HepG2 (cell line): Measurements from ENCODE around the gene PDSS2. TPM values are rescaled to one million over a fixed set of nuclear protein-coding genes. Genes with fewer than 3 reads are reported as not detected.
A peak's percentile ranks its signal among the peaks of the same experiment; 100 is the strongest.

Experiments used
- ATAC-seq: fragments of 200-7000 bp; cut with Tn5 transposase; 3 replicates; pipeline ENCODE4 v1.9.1; 2020; ENCODE audit warnings: mild to moderate bottlenecking, moderate library complexity
- BruUV-seq: library from RNA; stranded (reverse); fragments of 400-500 nt; replicated peaks from 2 replicates; lab custom pipeline; 2021; lab: Mats Ljungman, UMichigan
- CTCF ChIA-PET: fragments of 300-600 bp; formaldehyde crosslinking; extraction: SDS; loops from one replicate; lab custom pipeline; 2021; ENCODE audit warnings: low total read pairs, inconsistent platforms, low intra/inter-chr PET ratio; lab: Yijun Ruan, JAX
- POLR2A ChIA-PET: fragments of 350-600 bp; sonication (Branson Sonifier 250); formaldehyde crosslinking; loops from one replicate; lab custom pipeline; 2020; ENCODE audit warnings: antibody characterized with exemption, inconsistent platforms; lab: Yijun Ruan, JAX
- DNase-seq: peaks from one replicate; pipeline ENCODE4 v3.0.0-alpha.2; 2015; ENCODE audit warnings: low spot score
- FAIRE-seq: peaks from 3 replicates; lab custom pipeline; 2011; peaks lifted over from hg19 to GRCh38; lab: Jason Lieb, UNC
- H2AFZ ChIP-seq: one replicate; pipeline ENCODE4 v1.6.1; 2011; ENCODE audit warnings: low read length, inconsistent platforms
- H3K27ac ChIP-seq: fragments of 300-600 bp; 3 replicates; pipeline ENCODE4 v1.8.0; 2011; ENCODE audit warnings: mixed run types, mild to moderate bottlenecking, mixed read lengths, low read length, inconsistent platforms; ENCODE audit not compliant: insufficient read depth; ENCODE audit errors: extremely low read length
- H3K27me3 ChIP-seq, 2 experiments: fragments of 200-600 bp in 1 of 2; 2 replicates in 1 of 2; 3 replicates in 1 of 2; pipeline versions ENCODE4 v1.6.0 to v1.8.0; 2011; ENCODE audit warnings: low read length in 2 of 2, mild to moderate bottlenecking in 2 of 2, moderate library complexity in 2 of 2, inconsistent platforms in 1 of 2; ENCODE audit not compliant: insufficient read depth in 2 of 2, control insufficient read depth in 1 of 2
- H3K36me3 ChIP-seq, 2 experiments: fragments of 200-600 bp in 1 of 2; replicated peaks in 1 of 2; 2 replicates in 1 of 2; 3 replicates in 1 of 2; pipeline versions ENCODE4 v1.5.1 to v1.8.0; 2011; ENCODE audit warnings: low read length in 2 of 2, inconsistent platforms in 1 of 2; ENCODE audit not compliant: insufficient read depth in 2 of 2, control insufficient read depth in 1 of 2
- H3K4me1 ChIP-seq: 2 replicates; pipeline ENCODE4 v1.5.1; 2012; ENCODE audit warnings: low read length, inconsistent platforms; ENCODE audit not compliant: insufficient read depth
- H3K4me2 ChIP-seq: 2 replicates; pipeline ENCODE4 v1.6.0; 2011; ENCODE audit warnings: low read depth, low read length, inconsistent platforms
- H3K4me3 ChIP-seq, 3 experiments: fragments of 200-600 bp in 1 of 3; sonication (generic), shearing (Covaris generic) in 1 of 3; replicated peaks in 1 of 3; 2 replicates each; pipeline ENCODE4 v1.5.1; 2011 to 2016; ENCODE audit warnings: low read length in 3 of 3, inconsistent platforms in 2 of 3, low read depth in 2 of 3, mild to moderate bottlenecking in 2 of 3, control low read depth in 1 of 3, mixed read lengths in 1 of 3; ENCODE audit not compliant: insufficient read depth in 1 of 3
- H3K79me2 ChIP-seq: one replicate; pipeline ENCODE4 v1.6.1; 2011; ENCODE audit warnings: low read length, inconsistent platforms; ENCODE audit not compliant: insufficient read depth
- H3K9ac ChIP-seq: 2 replicates; pipeline ENCODE4 v1.6.0; 2011; ENCODE audit warnings: mild to moderate bottlenecking, low read depth, low read length, inconsistent platforms; ENCODE audit not compliant: insufficient read depth
- H3K9me3 ChIP-seq: 2 replicates; pipeline ENCODE4 v1.5.1; 2012; ENCODE audit warnings: mild to moderate bottlenecking, low read length
- H4K20me1 ChIP-seq: 2 replicates; pipeline ENCODE4 v1.6.0; 2011; ENCODE audit warnings: inconsistent platforms, mild to moderate bottlenecking, low read length, moderate library complexity; ENCODE audit not compliant: insufficient read depth
- CBX5 ChIP-seq: sonication (generic); formaldehyde crosslinking; IDR thresholded peaks from 2 replicates; pipeline ENCODE4 v1.4.0; 2020; ENCODE audit warnings: missing genetic modification reagents, borderline replicate concordance
- CTCF ChIP-seq: sonication (generic); formaldehyde crosslinking; IDR thresholded peaks from 2 replicates; pipeline ENCODE4 v1.5.0; 2020; ENCODE audit warnings: mild to moderate bottlenecking, missing genetic modification reagents, moderate library complexity
- NBN ChIP-seq: fragments of 450-650 bp; conservative IDR thresholded peaks from 2 replicates; pipeline ENCODE4 v1.6.1; 2017
- NKX3-1 ChIP-seq: sonication (generic); formaldehyde crosslinking; IDR thresholded peaks from 2 replicates; pipeline ENCODE4 v1.5.0; 2020; ENCODE audit warnings: missing genetic modification reagents
- PHB2 ChIP-seq: fragments of 450-650 bp; IDR thresholded peaks from 2 replicates; pipeline ENCODE4 v1.6.1; 2018; ENCODE audit not compliant: partially characterized antibody
- PHF8 ChIP-seq: sonication (generic); formaldehyde crosslinking; IDR thresholded peaks from 2 replicates; pipeline ENCODE4 v1.5.0; 2020; ENCODE audit warnings: missing genetic modification reagents
- RNF219 ChIP-seq: sonication (generic); formaldehyde crosslinking; IDR thresholded peaks from 2 replicates; pipeline ENCODE4 v1.5.0; 2020; ENCODE audit warnings: mild to moderate bottlenecking, missing genetic modification reagents
- SCMH1 ChIP-seq: sonication (generic); formaldehyde crosslinking; IDR thresholded peaks from 2 replicates; pipeline ENCODE4 v1.9.0; 2021; ENCODE audit warnings: missing genetic modification reagents, mild to moderate bottlenecking, borderline replicate concordance
- TRAFD1 ChIP-seq: sonication (generic); formaldehyde crosslinking; IDR thresholded peaks from 2 replicates; pipeline ENCODE4 v1.5.1; 2020; ENCODE audit warnings: missing genetic modification reagents, mild to moderate bottlenecking, borderline replicate concordance
- ZNF337 ChIP-seq: sonication (generic); formaldehyde crosslinking; IDR thresholded peaks from 2 replicates; pipeline ENCODE4 v1.5.1; 2020; ENCODE audit warnings: missing genetic modification reagents, low read depth, mild to moderate bottlenecking, borderline replicate concordance
- ZNF431 ChIP-seq: sonication (generic); formaldehyde crosslinking; IDR thresholded peaks from 2 replicates; pipeline ENCODE4 v1.9.0; 2022; ENCODE audit warnings: missing genetic modification reagents, low read depth, mild to moderate bottlenecking, borderline replicate concordance
- ZNF598 ChIP-seq: sonication (generic); formaldehyde crosslinking; IDR thresholded peaks from 2 replicates; pipeline ENCODE4 v1.5.1; 2020; ENCODE audit warnings: mild to moderate bottlenecking, missing genetic modification reagents, borderline replicate concordance
- ZNF720 ChIP-seq: sonication (generic); formaldehyde crosslinking; IDR thresholded peaks from 2 replicates; pipeline ENCODE4 v1.4.0; 2020; ENCODE audit warnings: missing genetic modification reagents
- ZUFSP ChIP-seq: sonication (generic); formaldehyde crosslinking; IDR thresholded peaks from 2 replicates; pipeline ENCODE4 v1.9.0; 2021; ENCODE audit warnings: missing genetic modification reagents, mild to moderate bottlenecking, borderline replicate concordance
- WGBS: methylation state at CpG from one replicate; pipeline ENCODE4 v1.1.6; 2017; ENCODE audit warnings: low lambda C conversion rate; 5-methylcytosine and 5-hydroxymethylcytosine counted together
- in situ Hi-C: cut with HindIII; loops from 2 replicates; pipeline ENCODE4 v1.10.0; 2017; ENCODE audit warnings: low pct_unique_long_range_greater_than_20kb; ENCODE audit not compliant: extremely low pct_ligation_motif_present
- intact Hi-C: fragments of 100-400 bp; cut with micrococcal nuclease; formaldehyde crosslinking; loops from one replicate; pipeline ENCODE4 v1.10.0; 2022; ENCODE audit not compliant: unreplicated experiment
- polyA plus RNA-seq, 8 experiments: library from polyadenylated mRNA; depleted of rRNA in 3 of 8; stranded (reverse) in 7 of 8; unstranded in 1 of 8; fragments of >200 nt; fragmentation: Illumina TruSeq in 4 of 8; extraction: Trizol in 4 of 8; gene quantifications; 2 replicates each; pipeline versions ENCODE4 v1.2.1 to v1.2.3, GENCODE V29; 2011 to 2016; ENCODE audit warnings: low read depth in 4 of 8, missing spikeins in 1 of 8, mixed read lengths in 1 of 8; ENCODE audit not compliant: insufficient read depth in 1 of 8
- total RNA-seq, 5 experiments: library from RNA; depleted of rRNA; stranded (reverse); fragments of >200 nt; fragmentation: Illumina TruSeq; extraction: Trizol; gene quantifications; 2 replicates each; pipeline ENCODE4 v1.2.3, GENCODE V29; 2016; ENCODE audit warnings: low read depth in 1 of 5

PDSS2 gene
- total and polyA plus RNA-seq, 2 of the 13 experiments (the other 11 are each of a cell fraction or from before 2014, with no cell fraction given), result 16.2 to 17.0 TPM

- peaks cover 32% of the 10 kb centered on the region for H3K4me1 ChIP-seq
- H3K9me3 ChIP-seq, result no peaks in the 10 kb centered on the region
- peak overlapping the region; percentile 74 for H3K27ac ChIP-seq
- H3K4me2 ChIP-seq, result peak overlapping the region; percentile 93
- ATAC-seq (peak; percentile 77), FAIRE-seq (no peak), DNase-seq (peak; percentile 61)
- ChIA-PET CTCF (interaction anchor here (1.5 kb wide), 1 partner anchor 86 kb away, joined by 6 read pairs; the partner anchor contains the start of gene MTRES1), POLR2A (interaction anchor here (0.8 to 1.7 kb wide), 3 partner anchors 85 to 345 kb away, joined by 3 to 9 read pairs (median 4); partner anchors contain the start of gene PDSS2)
- H2AFZ ChIP-seq, result no peak overlapping the region
- BruUV-seq, result no TSS peak
- intact Hi-C loops (loop anchor here (2.0 kb wide), 1 partner anchor 86 kb away; the partner anchor contains the start of gene MTRES1), in situ Hi-C loops (no loop called here)
- WGBS, result under 1% methylated on average over 16 of the region's 116 CpGs
- H3K79me2 ChIP-seq, result peaks cover 8% of the 10 kb centered on the region
- peak overlapping the region; percentile 61 to 80 (median 79) for H3K4me3 ChIP-seq
- H4K20me1 ChIP-seq, result no peaks in the 10 kb centered on the region
- H3K36me3 ChIP-seq, result no peaks in the 10 kb centered on the region
- no peaks in the 10 kb centered on the region; a peak in 1 of 5 replicates for H3K27me3 ChIP-seq
- peak overlapping the region; percentile 89 for H3K9ac ChIP-seq
- no peak for TF ChIP-seq RNF219 (CRISPR knock-in tag)
- no peak for TF ChIP-seq ZNF598 (CRISPR knock-in tag)
- TF ChIP-seq CBX5 (CRISPR knock-in tag), result no peak
- peak; percentile 76 for TF ChIP-seq CTCF (CRISPR knock-in tag)
- no peak for TF ChIP-seq ZNF720 (CRISPR knock-in tag)
- peak; percentile 41; the same call in 1 of the 2 replicates for TF ChIP-seq ZNF431 (CRISPR knock-in tag)
- TF ChIP-seq PHF8 (CRISPR knock-in tag), result peak; percentile 50
- TF ChIP-seq ZNF337 (CRISPR knock-in tag), result no peak
- TF ChIP-seq NKX3-1 (CRISPR knock-in tag), result no peak
- no peak for TF ChIP-seq PHB2
- no peak for TF ChIP-seq NBN
- TF ChIP-seq TRAFD1 (CRISPR knock-in tag), result no peak
- TF ChIP-seq SCMH1 (CRISPR knock-in tag), result no peak
- no peak for TF ChIP-seq ZUFSP (CRISPR knock-in tag)
Observed at GRCh38 chr6:107114213-107114925, 345.0 kb downstream of the PDSS2 start.
